ENCODE measurements around the gene PLXNB2.

PLXNB2 gene

DNA sequence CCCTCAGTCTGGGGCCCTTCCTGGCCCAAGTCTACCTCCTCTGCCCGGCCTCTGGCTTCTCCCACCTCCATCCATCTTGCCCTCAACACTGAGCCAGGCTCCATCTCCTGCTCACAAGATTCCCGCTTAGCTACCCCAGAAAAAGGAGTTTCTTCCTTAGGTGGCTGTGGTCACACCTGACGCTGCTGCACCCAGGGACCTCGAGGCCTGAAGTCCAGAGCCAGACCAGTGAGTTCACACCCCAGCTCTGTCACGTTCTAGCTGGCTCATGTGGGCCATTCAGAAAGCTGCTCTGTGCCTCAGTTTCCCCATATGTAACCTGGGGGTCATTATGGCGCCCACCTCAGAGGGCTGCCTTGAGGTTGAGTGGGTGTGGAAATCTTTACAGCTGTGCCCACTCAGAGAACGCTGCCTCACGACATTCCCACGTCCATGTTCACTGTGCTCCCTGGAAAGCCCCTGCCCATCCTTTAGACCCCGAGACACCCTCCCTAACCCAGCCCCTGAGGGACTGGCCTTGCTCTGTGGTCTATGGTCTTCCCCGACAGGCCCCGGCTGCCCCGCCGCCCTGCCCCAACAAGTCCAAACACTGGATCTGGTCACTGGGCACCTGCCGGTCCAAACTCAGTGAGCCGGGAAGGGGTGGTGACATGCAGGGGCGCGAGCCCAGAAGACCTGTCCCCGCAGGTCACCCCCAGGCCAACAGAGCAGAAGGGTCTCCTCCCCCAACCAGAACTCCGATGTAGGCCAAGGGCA, 9.8 kb downstream of the PLXNB2 start:
- Histone ChIP-seq H3K4me3 (ENCODE audit: low read length) (no peak overlapping the region), H3K36me3 (replicated peaks; ENCODE audit: insufficient read depth, low read length) (no peaks in the 10 kb centered on the region), H3K4me2 (ENCODE audit: low read depth, low read length) (no peak overlapping the region), H3K9me2 (replicated peaks; ENCODE audit: insufficient read depth, low read length) (no peaks in the 10 kb centered on the region), H2AFZ (ENCODE audit: low read length) (no peak overlapping the region), H4K20me1 (ENCODE audit: insufficient read depth, low read length) (no peaks in the 10 kb centered on the region), H3F3A (ENCODE audit: insufficient read depth, low read length) (no peaks in the 10 kb centered on the region), H3K79me2 (ENCODE audit: low read length) (peaks cover 17% of the 10 kb centered on the region; the same call in 1 of the 2 replicates), H3K4me1 (ENCODE audit: low read length) (no peaks in the 10 kb centered on the region), H3K9me3 (replicated peaks; ENCODE audit: insufficient read depth, low read length) (no peaks in the 10 kb centered on the region), H3K9ac (ENCODE audit: low read length) (no peak overlapping the region), H3K27ac (ENCODE audit: low read length) (no peak overlapping the region), H3K27me3 (replicated peaks; ENCODE audit: insufficient read depth, low read length) (no peaks in the 10 kb centered on the region)
- TF ChIP-seq EZH2phosphoT487 (IDR thresholded peaks at IDR 0.05; ENCODE audit: low read length), result no peak
- TF ChIP-seq, protein P1, sequence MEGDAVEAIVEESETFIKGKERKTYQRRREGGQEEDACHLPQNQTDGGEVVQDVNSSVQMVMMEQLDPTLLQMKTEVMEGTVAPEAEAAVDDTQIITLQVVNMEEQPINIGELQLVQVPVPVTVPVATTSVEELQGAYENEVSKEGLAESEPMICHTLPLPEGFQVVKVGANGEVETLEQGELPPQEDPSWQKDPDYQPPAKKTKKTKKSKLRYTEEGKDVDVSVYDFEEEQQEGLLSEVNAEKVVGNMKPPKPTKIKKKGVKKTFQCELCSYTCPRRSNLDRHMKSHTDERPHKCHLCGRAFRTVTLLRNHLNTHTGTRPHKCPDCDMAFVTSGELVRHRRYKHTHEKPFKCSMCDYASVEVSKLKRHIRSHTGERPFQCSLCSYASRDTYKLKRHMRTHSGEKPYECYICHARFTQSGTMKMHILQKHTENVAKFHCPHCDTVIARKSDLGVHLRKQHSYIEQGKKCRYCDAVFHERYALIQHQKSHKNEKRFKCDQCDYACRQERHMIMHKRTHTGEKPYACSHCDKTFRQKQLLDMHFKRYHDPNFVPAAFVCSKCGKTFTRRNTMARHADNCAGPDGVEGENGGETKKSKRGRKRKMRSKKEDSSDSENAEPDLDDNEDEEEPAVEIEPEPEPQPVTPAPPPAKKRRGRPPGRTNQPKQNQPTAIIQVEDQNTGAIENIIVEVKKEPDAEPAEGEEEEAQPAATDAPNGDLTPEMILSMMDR (IDR thresholded peaks at IDR 0.05; ENCODE audit: low read length), result no peak
- TF ChIP-seq EZH2 (optimal IDR thresholded peaks at IDR 0.05; ENCODE audit: low read depth, low read length), result no peak
- no peak for DNase-seq

- Histone ChIP-seq H2AFZ (ENCODE audit: low read length) (no peak overlapping the region), H3F3A (ENCODE audit: insufficient read depth, low read length) (no peaks in the 10 kb centered on the region), H3K36me3 (replicated peaks; ENCODE audit: insufficient read depth, low read length) (no peaks in the 10 kb centered on the region), H3K27me3 (replicated peaks; ENCODE audit: insufficient read depth, low read length) (no peaks in the 10 kb centered on the region), H3K27ac (ENCODE audit: low read length) (no peak overlapping the region), H3K4me1 (ENCODE audit: low read length) (no peaks in the 10 kb centered on the region), H3K4me3 (ENCODE audit: low read length) (no peak overlapping the region), H3K9me3 (replicated peaks; ENCODE audit: insufficient read depth, low read length) (no peaks in the 10 kb centered on the region), H3K9ac (ENCODE audit: low read length) (no peak overlapping the region), H3K79me2 (ENCODE audit: low read length) (peaks cover 18% of the 10 kb centered on the region; the same call in 1 of the 2 replicates), H4K20me1 (ENCODE audit: insufficient read depth, low read length) (no peaks in the 10 kb centered on the region), H3K4me2 (ENCODE audit: low read depth, low read length) (no peak overlapping the region), H3K9me2 (replicated peaks; ENCODE audit: insufficient read depth, low read length) (no peaks in the 10 kb centered on the region)
- no peak for DNase-seq
- no peak for TF ChIP-seq EZH2 (optimal IDR thresholded peaks at IDR 0.05; ENCODE audit: low read depth, low read length)
- TF ChIP-seq EZH2phosphoT487 (IDR thresholded peaks at IDR 0.05; ENCODE audit: low read length), result no peak
- TF ChIP-seq, protein P1 (IDR thresholded peaks at IDR 0.05; ENCODE audit: low read length), result no peak
Measured at GRCh38 chr22:50296658-50297490, 10.6 kb downstream of the PLXNB2 start.

DNA sequence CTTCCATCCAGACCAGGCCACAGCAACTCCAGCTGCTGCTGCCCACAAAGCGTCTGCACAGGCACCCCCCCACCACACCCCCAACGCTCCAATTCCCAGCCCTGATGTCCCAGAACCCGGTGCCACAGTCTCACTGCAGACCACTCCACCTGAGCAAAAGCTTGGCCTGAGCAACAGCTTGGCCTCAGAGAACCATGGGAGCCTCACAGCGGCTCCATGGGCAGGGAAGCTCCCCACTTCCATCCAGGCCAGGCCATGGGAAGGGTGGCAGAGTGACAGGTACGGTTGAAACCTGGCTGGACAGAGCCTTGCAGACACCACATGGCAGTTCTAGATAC, 13.2 kb downstream of the PLXNB2 start:
- H3K4me2 ChIP-seq (ENCODE audit: low read depth, low read length), result no peak overlapping the region
- H3K4me3 ChIP-seq (ENCODE audit: low read length), result no peak overlapping the region
- H3K9me2 ChIP-seq (replicated peaks; ENCODE audit: insufficient read depth, low read length), result no peaks in the 10 kb centered on the region
- H3K79me2 ChIP-seq (ENCODE audit: low read length), result peaks cover 13% of the 10 kb centered on the region; the same call in 1 of the 2 replicates
- no peaks in the 10 kb centered on the region for H3K27me3 ChIP-seq (replicated peaks; ENCODE audit: insufficient read depth, low read length)
- no peaks in the 10 kb centered on the region for H3K4me1 ChIP-seq (ENCODE audit: low read length)
- no peak for DNase-seq
- H3K9me3 ChIP-seq (replicated peaks; ENCODE audit: insufficient read depth, low read length), result no peaks in the 10 kb centered on the region
- H2AFZ ChIP-seq (ENCODE audit: low read length), result no peak overlapping the region
- no peak overlapping the region for H3K9ac ChIP-seq (ENCODE audit: low read length)
- H3F3A ChIP-seq (ENCODE audit: insufficient read depth, low read length), result no peaks in the 10 kb centered on the region
- no peaks in the 10 kb centered on the region for H4K20me1 ChIP-seq (ENCODE audit: insufficient read depth, low read length)
- no peaks in the 10 kb centered on the region for H3K36me3 ChIP-seq (replicated peaks; ENCODE audit: insufficient read depth, low read length)
- H3K27ac ChIP-seq (ENCODE audit: low read length), result no peak overlapping the region
- no peak for TF ChIP-seq EZH2phosphoT487 (IDR thresholded peaks at IDR 0.05; ENCODE audit: low read length)
- TF ChIP-seq EZH2 (optimal IDR thresholded peaks at IDR 0.05; ENCODE audit: low read depth, low read length), result no peak
- TF ChIP-seq, protein P1 (IDR thresholded peaks at IDR 0.05; ENCODE audit: low read length), result no peak
